Testis (tissue), 3 donors: ENCODE results near the gene BACE2. TPM values are rescaled to one million over a fixed set of nuclear protein-coding genes. Genes with fewer than 3 reads are reported as not detected.

Experiments used
- DNase-seq: peaks from one replicate; pipeline ENCODE4 v3.0.0-alpha.2; 2019
- H3K27ac ChIP-seq, 2 donors: fragments of 200-600 bp; sonication (generic); one replicate each; pipeline ENCODE4 v1.5.1; 2019
- H3K27me3 ChIP-seq: fragments of 200-600 bp; sonication (generic); one replicate; pipeline ENCODE4 v1.5.1; 2019
- H3K36me3 ChIP-seq: fragments of 200-600 bp; sonication (generic); one replicate; pipeline ENCODE4 v1.5.1; 2017; ENCODE audit warnings: low read depth; ENCODE audit errors: missing control alignments
- H3K4me1 ChIP-seq: fragments of 200-600 bp; sonication (generic); one replicate; pipeline ENCODE4 v1.5.1; 2019
- H3K4me3 ChIP-seq, 2 donors: fragments of 200-600 bp; sonication (generic); one replicate each; pipeline ENCODE4 v1.5.1; 2017 to 2019
- H3K9me3 ChIP-seq: fragments of 200-600 bp; sonication (generic); one replicate; pipeline ENCODE4 v1.5.1; 2017
- CTCF ChIP-seq, 3 experiments: fragments of 450-650 bp in 2 of 3; fragments of 200-600 bp in 1 of 3; sonication (generic) in 1 of 3; IDR thresholded peaks; one replicate each; pipeline ENCODE4 v1.5.1; 2016 to 2019; ENCODE audit warnings: antibody characterized with exemption in 3 of 3, mild to moderate bottlenecking in 2 of 3, moderate library complexity in 1 of 3
- POLR2A ChIP-seq: fragments of 450-650 bp; IDR thresholded peaks from one replicate; pipeline ENCODE4 v1.6.1; 2017; ENCODE audit warnings: antibody characterized with exemption, mild to moderate bottlenecking, moderate library complexity
- WGBS, 2 donors: methylation state at CpG; one replicate each; pipeline ENCODE4 v1.1.5; 2018; 5-methylcytosine and 5-hydroxymethylcytosine counted together
- intact Hi-C: fragments of 100-400 bp; cut with DNase I; formaldehyde crosslinking; loops from one replicate; pipeline ENCODE4 v1.15.1; 2023; ENCODE audit warnings: low total_unique reads
- polyA plus RNA-seq: library from polyadenylated mRNA; stranded (reverse); fragments of 350-450 nt; fragmentation: Illumina TruSeq; extraction: RNeasy Lipid Tissue Mini Kit (QIAGEN cat#74804); gene quantifications from one replicate; pipeline ENCODE4 v1.2.3, GENCODE V29; 2014; ENCODE audit warnings: low read depth, low replicate concordance; ENCODE audit not compliant: insufficient read depth
- total RNA-seq, 2 donors: library from RNA; depleted of rRNA; stranded (reverse); fragments of >200 nt; gene quantifications; one replicate each; pipeline ENCODE4 v1.2.3, GENCODE V29; 2016

Gene BACE2
- total and polyA plus RNA-seq, 3 donors from 2014 or later = 17.4 to 28.6 (median 21.8) TPM

GRCh38 chr21:41204736-41205135, 36.8 kb downstream of the BACE2 start:
- H3K4me1 ChIP-seq = no peaks in the 10 kb centered on the region
- intact Hi-C loops = no loop called here

GRCh38 chr21:41207401-41208375, 39.7 kb downstream of the BACE2 start:
- Histone ChIP-seq H3K27me3 (no peaks in the 10 kb centered on the region), H3K4me3 (no peak overlapping the region), H3K27ac (peak overlapping the region in 1 of 2 donors; percentile 17), H3K36me3 (no peaks in the 10 kb centered on the region), H3K4me1 (no peaks in the 10 kb centered on the region), H3K9me3 (no peaks in the 10 kb centered on the region)
- TF ChIP-seq CTCF (IDR thresholded peaks at IDR 0.05) = no peak
- TF ChIP-seq POLR2A = no peak
- intact Hi-C loops = no loop called here
- WGBS, 2 donors = 64 to 66% methylated on average over 10 to 17 of the region's 17 CpGs
- DNase-seq = peak; percentile 66

More at GRCh38 chr21:41204736-41205135, 36.8 kb downstream of the BACE2 start:
- Histone ChIP-seq H3K36me3 (no peaks in the 10 kb centered on the region), H3K27ac (no peak overlapping the region), H3K27me3 (no peaks in the 10 kb centered on the region), H3K9me3 (no peaks in the 10 kb centered on the region), H3K4me3 (no peak overlapping the region)
- TF ChIP-seq POLR2A (no peak), CTCF (IDR thresholded peaks at IDR 0.05) (no peak)
- no peak for DNase-seq
- 89 to 91% methylated on average over 3 of the region's 3 CpGs for WGBS, 2 donors

DNA sequence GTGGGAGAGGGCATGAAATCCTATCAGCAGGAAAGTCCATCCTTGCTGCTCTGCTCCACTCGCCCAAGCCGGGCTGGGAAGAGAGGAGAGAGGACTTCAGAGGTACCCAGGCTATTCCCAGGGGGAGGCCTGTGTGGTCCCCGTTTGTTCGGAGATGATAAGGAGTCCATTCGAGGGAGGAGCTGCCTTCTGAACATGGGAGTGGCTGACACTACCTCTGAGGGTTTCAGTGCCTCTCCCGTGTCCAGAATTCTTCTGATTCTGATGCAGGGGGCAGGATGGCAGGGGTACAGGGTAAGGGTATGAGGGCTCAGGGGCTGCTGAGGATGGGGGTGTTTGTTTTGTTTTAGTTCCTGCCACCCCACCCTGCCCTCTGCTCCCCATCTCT, 40.4 kb downstream of the BACE2 start:
- intact Hi-C loops = no loop called here
- no peak for DNase-seq
- H3K36me3 ChIP-seq = no peaks in the 10 kb centered on the region
- 77 to 82% methylated on average over 2 to 6 of the region's 6 CpGs for WGBS, 2 donors
- H3K27ac ChIP-seq = no peak overlapping the region
- H3K4me1 ChIP-seq = no peaks in the 10 kb centered on the region
- TF ChIP-seq CTCF (IDR thresholded peaks at IDR 0.05) (no peak), POLR2A (no peak)
- no peak overlapping the region for H3K4me3 ChIP-seq
- no peaks in the 10 kb centered on the region for H3K9me3 ChIP-seq
- H3K27me3 ChIP-seq = no peaks in the 10 kb centered on the region

DNA sequence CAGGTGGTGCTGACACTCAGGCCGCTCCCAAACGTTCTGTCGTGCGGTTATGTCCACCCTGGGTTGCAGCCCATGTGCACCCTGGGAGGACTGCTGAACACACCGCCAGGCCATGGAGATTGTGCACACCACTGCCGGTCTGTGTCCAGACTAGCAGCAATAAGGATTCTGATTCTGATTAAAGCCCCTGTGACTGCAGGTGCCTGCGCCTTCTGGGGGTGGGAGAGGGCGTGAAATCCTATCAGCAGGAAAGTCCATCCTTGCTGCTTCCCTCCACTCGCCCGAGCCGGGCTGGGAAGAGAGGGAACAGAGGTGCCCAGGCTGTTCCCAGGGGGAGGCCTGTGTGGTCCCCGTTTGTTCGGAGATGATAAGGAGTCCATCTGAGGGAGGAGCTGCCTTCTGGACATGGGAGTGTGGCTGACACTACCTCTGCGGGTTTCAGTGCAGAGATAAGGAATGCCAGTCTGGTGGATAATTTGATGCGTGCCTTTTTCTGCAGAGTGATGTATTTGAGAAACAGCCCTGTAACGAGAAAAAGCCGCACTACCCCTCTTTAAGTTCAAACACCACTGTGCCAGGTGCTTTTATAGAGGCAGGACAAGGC, 41.2 kb downstream of the BACE2 start:
- Histone ChIP-seq H3K4me3 (no peak overlapping the region), H3K27ac (no peak overlapping the region), H3K9me3 (no peaks in the 10 kb centered on the region), H3K4me1 (no peaks in the 10 kb centered on the region), H3K27me3 (no peaks in the 10 kb centered on the region), H3K36me3 (no peaks in the 10 kb centered on the region)
- WGBS, 2 donors = 73 to 88% methylated on average over 12 to 17 of the region's 17 CpGs
- DNase-seq = no peak
- TF ChIP-seq CTCF (IDR thresholded peaks at IDR 0.05) = no peak
- no peak for TF ChIP-seq POLR2A
- intact Hi-C loops = no loop called here
